GM10847 (cell line): ENCODE results near the gene AGPAT1.

Experiments
- POLR2A ChIP-seq: IDR thresholded peaks from 2 replicates; pipeline ENCODE4 v1.6.1; 2011; ENCODE audit not compliant: insufficient read length; ENCODE audit errors: extremely low read depth

AGPAT1 gene

DNA sequence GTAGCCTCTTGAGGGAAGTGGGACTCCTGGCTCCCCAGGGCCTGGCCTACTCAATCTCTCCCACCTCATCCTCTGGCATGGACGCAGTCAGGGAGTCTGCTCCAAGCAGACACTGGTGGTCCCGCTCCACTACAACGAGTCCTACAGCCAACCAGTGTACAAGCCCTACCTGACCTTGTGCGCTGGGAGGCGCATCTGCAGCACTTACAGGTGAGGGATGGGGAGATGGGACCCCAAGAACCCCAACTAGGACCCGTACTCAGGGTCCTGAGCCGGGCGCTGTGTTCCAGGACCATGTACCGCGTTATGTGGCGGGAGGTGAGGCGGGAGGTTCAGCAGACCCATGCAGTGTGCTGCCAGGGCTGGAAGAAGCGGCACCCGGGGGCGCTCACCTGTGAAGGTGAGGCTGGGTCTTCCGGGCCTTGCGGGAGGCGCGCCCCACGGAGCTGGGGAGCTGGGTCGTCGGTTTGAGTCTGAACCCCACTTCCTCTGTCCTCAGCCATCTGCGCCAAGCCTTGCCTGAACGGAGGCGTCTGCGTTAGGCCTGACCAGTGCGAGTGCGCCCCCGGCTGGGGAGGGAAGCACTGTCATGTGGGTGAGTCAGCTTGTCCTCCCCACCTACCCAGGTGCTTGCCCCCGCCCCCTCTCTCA is 9.3 kb downstream of the AGPAT1 start:
- no peak for TF ChIP-seq POLR2A

DNA sequence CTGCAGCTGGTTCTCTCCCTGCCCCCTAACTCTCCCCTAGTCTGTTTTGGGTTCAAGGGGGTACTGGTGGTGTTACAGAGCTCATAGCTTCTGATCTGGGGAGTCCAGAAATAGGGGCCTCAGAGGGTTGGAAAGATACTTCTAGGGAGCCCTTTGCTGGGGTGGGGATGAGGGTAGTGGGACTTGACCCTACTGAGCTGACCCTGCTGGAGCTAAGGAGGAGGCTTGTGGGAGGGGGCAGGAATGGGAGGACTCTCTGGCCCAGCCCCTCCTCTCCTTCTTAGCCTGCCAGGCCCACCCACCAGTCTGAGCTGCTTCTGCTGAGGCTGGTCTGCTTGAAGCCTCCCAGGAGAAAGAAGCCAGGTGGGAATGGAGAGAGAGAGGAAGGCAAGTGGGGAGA is 11.6 kb downstream of the AGPAT1 start, which contains the start of gene EGFL8:
Gene EGFL8 (plus strand): TSS at position 301 of the 400 bp plus-strand sequence. CDS start 1,571 bp downstream, outside the sequence.
- no peak for TF ChIP-seq POLR2A

DNA sequence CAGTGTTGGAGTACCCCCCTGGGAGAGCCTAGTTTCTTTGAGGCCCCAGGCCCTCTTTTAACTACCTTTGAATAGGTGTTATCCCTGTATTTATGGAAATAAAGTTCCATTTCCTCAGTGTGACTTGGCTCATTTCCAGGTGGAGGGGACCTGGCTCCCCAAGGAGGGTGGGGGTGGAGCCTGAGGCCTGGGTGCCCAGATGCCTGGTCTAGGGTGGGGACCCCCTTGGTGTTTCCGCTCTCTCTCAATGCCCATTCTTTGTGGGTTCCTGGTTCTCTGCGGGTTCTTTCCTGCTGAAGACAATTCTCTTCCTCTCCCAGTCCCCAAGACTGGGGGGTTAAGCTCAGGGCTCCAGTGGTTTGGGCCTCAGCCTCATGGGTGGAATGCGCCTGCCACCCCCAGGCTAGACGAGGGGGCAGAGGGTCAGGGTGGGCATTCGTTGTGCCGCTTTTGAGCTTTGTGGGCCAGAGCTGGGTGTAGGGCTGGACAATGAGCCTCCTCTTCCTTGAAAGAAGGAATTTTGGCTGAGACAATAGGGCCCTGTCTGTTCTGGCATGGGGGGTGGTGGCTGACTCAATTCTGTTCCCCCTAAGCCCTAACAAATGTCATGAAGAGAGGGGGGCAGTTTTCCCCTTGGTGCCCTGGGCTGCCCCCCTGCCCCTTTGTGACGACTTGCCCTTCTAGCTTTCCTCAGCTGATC is 12.2 kb downstream of the AGPAT1 start:
- no peak for TF ChIP-seq POLR2A

DNA sequence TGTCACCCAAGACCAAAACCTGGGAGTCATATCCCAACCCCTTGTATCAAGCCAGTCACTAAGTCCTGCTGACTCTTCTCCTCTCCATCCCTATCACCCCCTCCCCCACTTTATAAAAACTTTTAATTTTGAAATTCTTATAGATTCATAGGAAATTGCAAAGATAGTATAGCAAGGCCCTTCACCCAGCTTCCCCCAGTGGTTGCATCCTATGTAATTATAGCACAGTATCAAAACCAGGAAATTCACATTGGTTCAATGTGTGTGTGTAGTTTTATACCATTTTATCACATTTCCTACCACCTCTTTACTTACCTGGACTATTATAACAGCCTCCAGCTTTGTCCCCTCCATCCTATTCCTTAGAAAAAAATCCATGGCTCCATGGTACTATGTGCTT is 17.8 kb downstream of the AGPAT1 start:
- no peak for TF ChIP-seq POLR2A

DNA sequence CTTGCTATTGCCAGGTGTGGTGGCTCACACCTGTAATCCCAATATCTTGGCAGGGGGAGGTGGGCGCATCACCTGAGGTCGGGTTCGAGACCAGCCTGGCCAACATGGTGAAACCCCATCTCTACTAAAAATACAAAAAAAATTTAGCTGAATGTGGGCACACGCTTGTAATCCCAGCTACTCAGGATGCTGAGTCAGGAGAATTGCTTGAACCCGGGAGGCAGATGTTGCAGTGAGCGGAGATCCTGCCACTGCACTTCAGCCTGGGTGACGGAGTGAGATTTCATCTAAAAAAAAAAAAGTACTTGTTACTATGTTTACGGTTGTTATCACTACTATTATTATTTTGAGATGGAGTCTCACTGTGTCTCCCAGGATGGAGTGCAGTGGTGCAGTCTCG is 19.0 kb downstream of the AGPAT1 start:
- no peak for TF ChIP-seq POLR2A

DNA sequence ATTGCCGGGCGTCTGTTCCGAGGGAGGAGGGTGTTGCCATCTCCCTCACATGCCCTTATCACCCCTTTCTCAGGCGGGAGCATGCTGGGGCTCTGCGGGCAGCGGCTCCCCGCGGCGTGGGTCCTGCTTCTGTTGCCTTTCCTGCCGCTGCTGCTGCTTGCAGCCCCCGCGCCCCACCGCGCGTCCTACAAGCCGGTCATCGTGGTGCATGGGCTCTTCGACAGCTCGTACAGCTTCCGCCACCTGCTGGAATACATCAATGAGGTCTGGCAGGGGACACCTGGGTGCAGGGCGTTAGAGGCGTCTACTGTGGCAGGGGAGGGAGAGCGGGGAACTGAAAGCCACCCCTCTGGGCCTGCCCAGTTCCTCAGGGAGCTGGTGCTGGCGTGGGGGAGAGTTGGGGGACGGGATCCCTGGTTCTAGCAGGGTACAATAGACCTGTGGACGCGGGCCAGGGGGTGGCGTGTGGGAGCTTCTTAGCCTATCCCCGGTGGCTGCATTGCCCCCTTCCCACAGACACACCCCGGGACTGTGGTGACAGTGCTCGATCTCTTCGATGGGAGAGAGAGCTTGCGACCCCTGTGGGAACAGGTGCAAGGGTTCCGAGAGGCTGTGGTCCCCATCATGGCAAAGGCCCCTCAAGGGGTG is 21.2 kb downstream of the AGPAT1 start:
- TF ChIP-seq POLR2A, result no peak

DNA sequence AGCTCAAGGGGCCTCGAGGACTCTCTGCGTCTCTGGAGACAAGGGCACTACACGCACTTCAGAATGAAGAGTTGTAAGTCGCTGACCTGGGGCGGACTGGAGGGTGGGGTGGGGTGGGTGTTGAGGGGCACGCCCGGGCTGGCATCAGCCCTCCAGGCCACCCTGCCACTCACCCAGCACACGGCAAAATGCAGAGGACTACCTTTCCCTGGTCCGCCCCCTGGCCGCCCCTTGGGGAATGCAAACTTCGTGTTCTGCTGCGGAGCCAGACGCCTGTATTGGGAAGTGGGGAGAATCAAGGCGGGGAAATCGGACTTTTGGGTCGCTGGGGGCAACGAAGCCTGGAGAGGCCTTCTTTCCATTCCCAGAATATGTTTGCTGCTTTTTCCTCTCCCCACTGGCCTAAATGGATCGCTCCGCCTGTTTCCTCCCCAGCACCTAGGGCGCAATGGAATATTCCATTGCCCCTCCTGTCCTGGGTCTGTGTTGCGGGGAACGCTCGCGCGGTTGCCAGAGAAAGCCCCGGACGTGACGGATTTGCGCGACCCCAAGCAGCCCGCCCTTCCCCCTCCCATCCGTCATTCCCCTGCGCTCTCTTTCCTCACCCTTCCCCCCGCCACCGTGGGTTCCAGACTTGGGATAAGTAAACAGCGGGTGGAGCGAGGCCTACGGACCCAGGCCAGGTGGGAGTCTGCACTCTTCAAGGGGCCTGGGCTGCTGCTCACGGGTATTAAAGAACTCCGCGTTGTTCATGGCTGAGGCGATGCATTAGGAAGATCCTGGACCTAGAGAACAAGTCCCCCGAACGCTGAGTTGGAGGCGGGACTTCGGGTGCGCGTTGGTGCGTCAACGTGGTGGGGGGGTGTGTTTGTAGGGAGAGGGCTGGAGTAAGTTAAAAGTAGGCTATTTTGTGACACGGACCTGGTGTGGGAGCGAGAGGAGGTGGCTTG is 22.0 kb downstream of the AGPAT1 start, which contains the start of gene PPT2:
Gene PPT2 (plus strand): TSS at position 578 of the 950 bp plus-strand sequence. CDS start 454 bp downstream, outside the sequence.
- TF ChIP-seq POLR2A, result no peak

DNA sequence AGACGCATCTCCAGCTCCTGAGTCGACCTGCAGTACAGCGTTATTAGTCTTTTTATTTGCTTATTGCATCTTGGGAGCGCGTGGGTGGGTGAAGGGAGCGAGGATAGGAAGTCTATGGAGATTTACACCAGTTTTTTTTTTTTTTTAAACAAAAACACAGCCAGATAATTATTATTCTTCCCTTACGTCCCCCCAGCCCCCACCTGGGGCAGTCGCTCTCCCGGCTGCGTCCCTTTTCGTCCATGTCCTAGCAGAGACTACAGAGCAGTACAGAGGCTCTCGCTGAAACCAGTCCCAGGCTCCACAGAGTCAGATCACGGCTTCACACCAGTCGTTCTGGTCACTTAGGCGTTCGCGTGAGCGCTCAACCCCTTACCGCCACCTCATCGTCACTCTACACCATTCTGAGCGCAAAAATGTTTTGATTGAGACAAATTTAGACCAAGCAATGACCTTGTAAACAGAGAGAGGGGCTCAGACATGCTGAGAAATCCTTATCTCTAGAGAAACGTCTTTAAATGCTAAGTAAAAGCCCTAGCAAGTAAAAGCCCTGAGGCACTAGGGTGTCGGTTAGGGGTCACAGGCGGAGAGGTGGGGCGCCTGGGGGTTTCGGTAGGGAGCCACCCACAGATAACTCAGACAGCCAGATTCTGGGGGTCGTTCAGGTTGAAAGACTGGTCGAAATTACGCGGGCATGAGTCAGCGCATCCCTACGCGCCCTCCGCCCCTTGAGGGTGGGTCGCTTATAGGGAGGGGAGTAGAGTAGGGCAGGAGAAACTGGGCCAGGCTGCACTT is 22.9 kb downstream of the AGPAT1 start:
- no peak for TF ChIP-seq POLR2A

DNA sequence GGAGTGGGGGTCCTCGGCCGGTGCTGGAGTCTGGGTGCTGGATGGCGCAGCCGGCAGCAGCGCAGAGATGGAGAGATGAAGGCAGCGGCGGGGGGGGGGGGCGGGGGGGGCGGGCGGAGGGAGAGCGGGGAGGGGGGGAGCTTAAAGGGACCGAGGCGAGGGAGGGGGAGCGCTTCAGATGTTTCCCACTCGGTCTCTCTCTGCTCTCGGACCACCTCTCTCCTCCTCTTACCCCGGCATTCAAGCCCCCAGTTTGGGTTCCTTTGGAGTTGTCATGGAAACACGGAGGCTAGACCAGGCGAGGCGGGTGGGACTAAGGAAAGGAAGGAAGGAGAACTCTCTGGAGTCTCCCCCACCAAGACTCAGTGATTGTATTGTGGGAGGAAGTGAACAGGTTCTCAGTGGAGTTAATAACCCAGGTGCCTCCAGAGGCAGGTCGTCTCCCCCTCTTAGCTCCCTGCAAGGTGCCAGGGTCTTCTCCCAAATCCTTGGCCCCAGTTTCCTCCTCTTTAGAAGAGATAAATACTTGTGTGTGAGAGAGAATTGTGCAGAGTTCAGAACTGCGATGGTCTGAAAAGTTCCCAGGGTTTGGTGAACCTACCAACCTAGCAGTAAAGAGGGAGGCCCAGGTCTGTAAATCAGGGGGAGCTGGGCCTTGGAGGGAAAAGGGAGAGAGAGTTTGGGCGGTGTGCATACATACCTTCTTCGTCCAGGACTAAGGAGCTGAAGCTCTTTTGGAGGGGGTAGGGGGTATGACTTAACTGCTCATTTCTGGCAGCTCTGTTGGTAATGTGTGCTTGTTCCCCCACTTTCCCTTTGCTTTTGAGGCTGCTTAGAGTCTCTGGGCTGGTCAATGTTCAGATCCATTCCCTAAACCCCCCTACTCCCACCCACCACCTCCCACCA is 23.8 kb downstream of the AGPAT1 start, which contains the start of gene PRRT1:
Gene PRRT1 (minus strand): TSS at position 77 of the 906 bp plus-strand sequence. CDS start 112 bp downstream, outside the sequence.
- no peak for TF ChIP-seq POLR2A

DNA sequence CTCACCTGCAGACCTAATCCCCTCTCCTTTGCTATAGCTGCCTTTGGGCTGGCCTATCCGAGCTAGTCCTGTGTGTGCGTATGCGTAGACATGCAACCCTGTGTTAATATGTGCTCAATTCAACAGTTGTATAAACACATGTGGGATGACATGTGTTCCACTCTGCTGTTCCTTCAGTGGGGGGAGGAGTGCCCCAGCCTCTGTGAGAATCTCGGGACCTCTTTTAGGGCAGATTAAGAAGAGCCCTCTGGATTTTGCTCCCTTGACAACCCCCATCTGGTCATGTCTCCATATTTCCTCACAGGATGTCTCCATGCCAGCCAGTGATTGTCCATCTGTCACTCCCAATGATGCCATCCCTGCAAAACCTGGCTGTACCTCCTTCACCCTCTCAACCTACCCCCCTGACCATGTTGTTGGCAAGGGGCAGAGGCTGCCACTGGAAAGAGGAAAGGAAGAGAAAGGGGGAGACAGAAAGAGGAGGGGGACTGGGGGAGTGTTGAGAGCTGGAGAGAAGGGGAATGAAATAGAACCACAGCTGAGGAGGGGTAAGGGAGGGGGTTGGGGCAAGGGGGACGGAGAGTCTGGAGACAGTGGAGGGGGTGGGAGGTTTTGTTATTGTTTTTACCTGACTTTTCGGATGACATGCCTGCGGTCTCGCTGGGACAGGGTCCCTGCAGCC is 24.6 kb downstream of the AGPAT1 start:
- TF ChIP-seq POLR2A, result no peak

DNA sequence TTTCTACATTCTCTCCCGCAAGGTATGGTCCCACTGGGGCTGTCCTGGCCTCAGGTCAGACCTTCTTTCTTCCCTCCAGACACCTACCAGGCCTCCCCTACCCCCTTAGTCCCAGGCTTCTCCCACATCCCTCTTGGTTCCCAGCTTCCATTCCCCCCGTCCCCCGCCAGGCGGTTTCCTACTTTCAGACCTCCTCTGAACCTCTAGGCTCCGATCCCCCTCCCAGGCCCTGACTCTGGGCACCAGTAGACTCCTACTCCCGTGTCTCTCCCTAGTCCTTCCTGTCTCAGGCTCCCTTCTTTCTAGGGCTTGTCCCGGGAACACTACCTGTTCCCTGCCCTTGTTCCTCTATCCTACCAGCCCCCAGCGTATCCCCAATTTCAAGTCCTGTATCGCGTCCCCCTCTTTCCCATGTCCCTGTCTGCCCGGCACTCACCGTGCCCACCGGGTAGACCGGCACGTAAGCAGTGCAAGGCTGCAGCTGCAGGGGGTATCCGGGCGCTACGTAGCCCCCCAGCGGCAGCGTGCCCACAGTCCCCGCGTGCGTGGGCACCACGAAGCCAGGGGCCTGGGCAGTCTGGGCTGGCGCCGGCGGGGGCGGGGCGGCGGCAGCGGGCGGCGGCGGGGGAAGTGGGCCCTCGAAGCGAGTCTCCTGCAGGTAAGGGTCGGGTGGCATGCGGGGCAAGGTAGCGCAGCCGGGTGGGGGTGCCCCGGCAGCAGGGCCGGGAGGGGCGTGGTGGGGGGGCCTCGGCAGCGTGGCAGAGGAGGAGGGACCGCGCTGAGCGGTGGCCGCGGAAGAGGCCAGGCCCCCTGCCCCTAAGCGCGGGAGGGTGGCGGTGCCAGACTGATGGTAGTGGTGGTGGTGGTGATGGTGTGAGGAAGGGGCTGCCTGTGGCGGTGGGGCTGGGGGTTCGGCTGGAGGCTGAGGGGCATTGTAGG is 25.7 kb downstream of the AGPAT1 start:
- TF ChIP-seq POLR2A, result no peak

DNA sequence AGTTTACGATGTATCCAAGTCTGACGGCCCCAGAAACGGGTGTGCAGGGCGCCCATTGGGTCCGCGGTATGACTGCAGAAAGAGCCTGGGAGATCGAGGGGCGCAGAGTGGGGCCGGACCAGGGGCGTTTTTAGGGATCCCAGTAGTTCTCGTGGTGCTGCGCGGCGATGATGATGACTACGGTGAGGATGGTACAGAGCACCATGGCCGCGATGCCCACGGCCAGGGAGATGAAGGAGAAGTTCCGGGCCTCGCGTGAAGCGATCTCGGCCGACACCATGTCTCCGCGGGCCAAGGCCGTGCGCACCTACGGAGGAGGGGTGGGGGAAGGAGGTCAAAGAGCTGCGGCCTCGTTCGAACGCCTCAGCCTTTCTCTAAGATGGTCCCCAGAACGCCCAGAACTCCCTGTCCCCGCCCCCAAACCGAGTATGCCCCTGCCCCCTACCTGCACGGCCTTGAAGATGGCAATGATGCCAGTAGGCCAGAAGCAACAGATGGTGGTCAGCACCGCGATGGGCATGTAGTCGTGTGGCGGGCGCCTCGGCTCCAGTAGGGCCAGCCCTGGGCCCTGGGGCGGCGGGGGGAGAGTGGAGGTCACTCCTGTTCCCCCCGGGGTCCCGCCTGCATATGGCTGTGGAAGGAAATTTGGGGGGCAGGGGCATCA is 26.7 kb downstream of the AGPAT1 start:
- TF ChIP-seq POLR2A, result no peak
